Thyroid gland (tissue), 4 donors: ENCODE measurements around the gene MT4.

Source experiments
- CTCF ChIP-seq, 6 experiments: fragments of 200-600 bp in 3 of 6; fragments of 450-650 bp in 3 of 6; sonication (generic) in 3 of 6; IDR thresholded peaks; one replicate each; pipeline ENCODE4 v1.5.1; 2016 to 2019; ENCODE audit warnings: antibody characterized with exemption in 6 of 6, mild to moderate bottlenecking in 2 of 6, inconsistent platforms in 1 of 6, moderate library complexity in 1 of 6
- POLR2A ChIP-seq, 2 donors: fragments of 450-650 bp; IDR thresholded peaks; one replicate each; pipeline ENCODE4 v1.6.1; 2017; ENCODE audit warnings: antibody characterized with exemption in 2 of 2, mild to moderate bottlenecking in 2 of 2, moderate library complexity in 1 of 2

DNA sequence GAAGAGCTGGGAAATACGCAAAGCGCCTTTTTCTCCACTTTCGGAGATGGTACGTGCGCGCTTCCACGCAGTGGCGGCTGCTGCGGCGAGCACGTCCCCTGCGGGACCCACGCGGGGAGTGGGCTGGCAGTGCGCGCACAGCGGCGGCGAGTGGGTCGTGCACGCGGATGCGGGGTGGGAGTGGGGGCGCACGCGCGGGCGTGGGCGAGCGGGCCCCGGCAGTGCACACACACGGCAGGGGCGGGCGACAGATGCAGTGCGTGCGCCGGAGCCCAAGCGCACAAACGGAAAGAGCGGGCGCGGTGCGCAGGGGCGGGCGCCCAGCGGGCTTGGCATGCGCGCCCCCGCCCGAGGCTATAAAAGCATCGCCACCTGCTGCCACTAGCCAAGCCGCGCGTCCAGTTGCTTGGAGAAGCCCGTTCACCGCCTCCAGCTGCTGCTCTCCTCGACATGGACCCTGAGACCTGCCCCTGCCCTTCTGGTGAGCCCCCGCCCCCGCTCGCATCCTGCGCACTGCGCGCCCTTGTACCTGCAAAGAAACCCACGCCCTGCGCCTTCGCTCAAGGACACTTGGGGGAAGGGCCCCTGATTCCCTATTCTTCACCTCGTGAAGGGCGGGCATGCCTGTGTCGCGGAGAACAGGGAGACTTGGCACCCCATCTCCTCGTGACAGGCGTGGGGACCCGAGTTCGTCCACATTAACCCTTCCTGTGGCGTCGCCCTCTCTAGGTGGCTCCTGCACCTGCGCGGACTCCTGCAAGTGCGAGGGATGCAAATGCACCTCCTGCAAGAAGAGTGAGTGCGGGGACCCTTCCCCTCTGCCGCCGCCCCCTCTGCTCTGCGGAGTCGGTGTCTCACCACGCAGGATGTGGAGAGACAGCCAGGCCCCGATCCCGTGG lies 24.5 kb downstream of the MT4 start, which contains the start of gene MT3:
- TF ChIP-seq CTCF (IDR thresholded peaks at IDR 0.05) (no peak), POLR2A (IDR thresholded peaks at IDR 0.05) (no peak)
